GM18861 (cell line): ENCODE results near the gene BMP15.

Experiments used
- ATAC-seq: cut with Tn5 transposase; IDR thresholded peaks from one replicate; pipeline ENCODE4 v1.9.1; 2021; ENCODE audit not compliant: unreplicated experiment

BMP15 gene

DNA sequence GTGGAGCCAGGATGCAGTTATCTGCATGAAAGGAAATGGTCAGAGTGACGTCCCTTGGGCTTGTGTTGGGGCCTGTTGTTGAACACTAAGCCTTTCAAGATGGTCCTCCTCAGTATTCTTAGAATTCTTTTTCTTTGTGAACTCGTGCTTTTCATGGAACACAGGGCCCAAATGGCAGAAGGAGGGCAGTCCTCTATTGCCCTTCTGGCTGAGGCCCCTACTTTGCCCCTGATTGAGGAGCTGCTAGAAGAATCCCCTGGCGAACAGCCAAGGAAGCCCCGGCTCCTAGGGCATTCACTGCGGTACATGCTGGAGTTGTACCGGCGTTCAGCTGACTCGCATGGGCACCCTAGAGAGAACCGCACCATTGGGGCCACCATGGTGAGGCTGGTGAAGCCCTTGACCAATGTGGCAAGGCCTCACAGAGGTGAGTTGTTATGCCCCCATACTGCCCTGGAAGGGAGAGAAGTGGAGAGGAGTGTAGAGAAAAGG, at the start of gene BMP15:
TSS of gene BMP15 (plus strand) at position 51 of the 492 bp plus-strand sequence. CDS start at position 100, 49 bp downstream.
- ATAC-seq: no peak

DNA sequence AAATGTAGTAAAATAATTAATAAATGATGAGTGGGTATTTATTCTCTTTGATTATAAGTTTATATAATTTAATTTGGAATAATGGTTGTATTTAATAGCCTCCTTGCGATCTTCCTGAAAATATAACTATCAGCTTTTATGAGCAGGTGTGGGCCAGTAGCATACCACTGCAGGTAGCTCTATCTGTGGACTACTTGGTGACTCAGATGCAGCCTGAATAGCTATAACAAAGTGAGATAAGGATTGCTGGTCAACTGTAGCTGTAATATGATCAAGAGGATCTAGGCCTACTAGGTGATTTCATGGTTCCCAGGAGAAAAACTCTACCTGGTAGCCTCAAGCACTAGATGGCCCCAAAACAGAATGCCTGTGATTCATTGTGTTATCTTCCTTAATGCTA, 47.1 kb upstream of the BMP15 start:
- no peak for ATAC-seq

DNA sequence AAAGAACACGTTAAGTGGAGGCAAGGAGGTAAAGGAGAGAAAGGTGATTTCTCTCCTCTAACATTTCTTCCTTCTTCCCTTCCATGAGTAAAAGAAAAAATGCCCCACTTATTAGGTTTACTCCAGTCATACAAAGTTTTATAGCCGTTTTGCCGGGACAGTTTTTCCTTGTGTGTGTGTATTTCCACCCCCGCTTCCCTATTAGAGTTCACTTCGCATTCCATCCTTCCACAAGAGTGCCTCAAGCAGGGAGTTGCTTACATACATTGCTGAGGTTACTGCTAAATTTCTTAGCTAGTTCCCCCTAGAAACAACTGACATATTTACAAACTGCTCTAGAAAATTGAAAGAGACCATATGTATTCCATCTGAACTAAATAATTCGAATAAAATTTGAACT, 45.2 kb upstream of the BMP15 start:
- no peak for ATAC-seq

DNA sequence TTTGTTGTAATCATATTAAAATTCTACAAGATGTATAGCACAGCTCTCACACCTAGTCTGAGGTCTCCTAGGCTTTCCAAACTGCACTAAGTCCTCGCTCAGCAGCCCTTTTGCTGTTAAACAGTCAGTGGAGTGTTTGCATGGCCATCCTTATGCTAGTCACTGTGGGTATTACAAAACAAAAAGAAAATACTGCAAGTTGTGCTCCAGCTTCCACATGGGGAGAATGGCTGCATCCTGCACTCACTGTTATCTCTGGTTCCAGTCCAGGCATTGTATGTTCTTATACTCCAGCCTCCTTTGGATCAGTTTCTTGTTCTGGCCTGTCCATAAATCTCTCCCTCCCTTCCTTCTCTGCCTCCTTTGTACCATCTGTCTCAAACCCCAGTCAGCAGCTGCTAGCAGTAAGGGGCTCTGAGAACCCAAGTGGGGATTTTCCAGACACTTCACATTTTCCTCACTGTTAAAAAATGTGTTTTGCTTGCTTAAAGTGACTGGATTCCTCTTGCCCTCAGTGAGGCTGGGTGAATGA, 38.5 kb upstream of the BMP15 start:
- no peak for ATAC-seq

DNA sequence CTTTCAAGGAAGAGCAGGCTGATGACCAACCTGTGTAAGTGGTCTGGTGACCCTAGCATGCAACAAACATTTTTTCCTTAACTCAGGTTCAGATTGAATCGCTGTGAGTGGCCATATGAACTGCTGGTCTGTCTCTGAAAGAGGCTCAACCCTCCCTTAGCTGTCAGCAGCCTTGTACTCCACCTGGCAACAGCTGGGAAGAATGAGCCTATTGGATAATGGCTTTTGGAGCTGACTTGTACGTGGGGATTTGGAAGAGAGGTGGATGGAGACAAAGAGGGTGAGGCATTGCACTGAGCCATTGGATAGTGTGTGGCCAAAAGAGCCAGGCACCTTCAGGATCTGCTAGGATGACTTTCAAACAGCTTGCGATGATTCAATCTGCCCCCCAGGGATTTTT, 35.7 kb upstream of the BMP15 start:
- no peak for ATAC-seq

DNA sequence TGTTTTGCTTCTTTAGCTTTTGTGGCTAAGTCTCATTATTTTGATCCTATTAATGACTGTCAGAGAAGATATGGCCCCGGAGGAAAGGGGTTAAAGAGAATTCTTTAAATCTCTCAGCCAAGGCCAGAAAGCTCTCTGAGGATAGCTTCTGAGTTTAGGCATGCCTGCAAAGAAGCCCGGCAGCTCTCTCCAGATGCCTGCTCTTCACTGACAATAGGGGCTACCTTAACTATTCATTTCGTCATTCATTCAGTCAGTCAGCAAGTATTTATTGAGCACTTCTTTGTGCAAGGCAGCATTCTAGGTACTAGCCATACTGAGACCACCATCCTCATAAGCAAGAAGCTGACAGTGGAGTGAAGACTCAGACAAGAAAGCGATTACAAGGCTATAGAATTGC, 34.0 kb upstream of the BMP15 start:
- no peak for ATAC-seq

DNA sequence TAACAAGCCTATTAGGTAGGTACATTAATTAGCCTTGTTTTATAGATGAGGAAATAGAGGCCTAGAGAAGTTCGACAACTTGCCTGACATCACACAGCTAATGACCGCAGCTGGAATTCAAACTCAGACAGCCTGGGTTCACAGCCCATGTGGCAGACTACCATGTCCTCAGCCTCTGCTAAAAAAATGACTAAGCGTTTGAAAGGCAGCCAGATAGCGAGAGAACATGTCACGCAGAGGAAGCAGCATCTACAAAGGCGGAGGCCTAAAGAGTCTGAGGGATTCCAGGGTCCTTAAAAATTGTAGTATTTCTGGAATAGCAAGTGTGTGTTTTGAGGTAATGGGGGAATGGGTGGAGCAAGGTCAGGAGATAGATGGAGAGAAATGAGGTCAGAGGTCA, 33.2 kb upstream of the BMP15 start:
- ATAC-seq: no peak

DNA sequence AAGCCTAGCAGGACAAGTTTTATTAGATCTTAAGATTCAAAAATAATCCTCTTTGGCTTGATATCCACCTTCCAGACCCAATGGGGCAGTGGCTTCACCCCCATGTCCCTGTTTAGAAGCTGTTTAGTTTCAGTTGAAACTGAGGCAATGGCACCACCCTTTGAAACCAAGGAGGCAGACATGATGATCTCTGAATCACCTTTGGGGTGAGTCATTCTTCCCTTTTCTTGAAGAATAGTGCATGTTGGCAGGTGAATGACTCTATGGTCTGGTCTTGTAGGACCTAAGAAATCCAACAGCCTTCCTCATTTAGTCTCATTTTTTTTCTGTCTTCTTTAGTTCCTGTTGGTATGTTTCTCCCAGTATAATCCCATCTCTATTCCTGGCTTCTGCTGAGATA, 29.5 kb upstream of the BMP15 start:
- ATAC-seq: no peak

DNA sequence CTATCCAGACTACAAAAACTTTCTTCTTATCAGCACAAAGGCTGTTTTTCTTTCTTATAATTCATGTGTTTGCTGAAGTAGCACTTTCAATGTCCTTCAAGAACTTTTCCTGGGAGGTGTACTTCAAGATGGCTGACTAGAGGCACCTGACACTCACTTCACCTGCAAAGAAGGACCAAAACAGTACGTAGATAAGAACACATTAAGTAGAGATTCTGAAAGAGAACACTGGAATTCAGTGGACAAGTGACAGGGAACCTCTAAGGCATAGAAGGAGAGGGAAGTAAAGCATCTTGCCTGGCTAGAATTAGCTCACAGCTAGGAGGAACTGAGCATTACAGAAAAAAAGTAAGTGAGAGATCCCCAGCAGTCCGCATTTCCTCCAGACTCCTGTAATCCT, 21.7 kb upstream of the BMP15 start:
- no peak for ATAC-seq

DNA sequence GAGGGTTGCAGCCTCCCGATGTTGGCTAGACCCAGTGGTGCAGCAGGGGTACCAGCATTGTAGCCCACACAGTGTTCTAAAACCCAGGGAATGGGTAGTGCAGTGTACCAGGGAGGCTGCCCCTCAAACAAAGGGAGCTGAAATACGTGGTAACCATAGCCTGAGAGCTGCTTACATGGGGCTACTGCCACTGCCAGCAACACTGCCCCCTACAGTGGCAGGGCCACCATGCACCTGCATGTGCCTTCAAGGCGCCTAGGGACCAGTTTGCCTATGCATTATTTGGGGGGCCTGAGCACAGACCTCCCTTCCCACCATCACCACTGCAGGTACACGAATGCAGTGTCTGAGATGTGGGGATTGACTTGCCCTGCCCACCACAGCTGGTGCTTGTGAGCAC, 21.0 kb upstream of the BMP15 start:
- ATAC-seq: no peak

DNA sequence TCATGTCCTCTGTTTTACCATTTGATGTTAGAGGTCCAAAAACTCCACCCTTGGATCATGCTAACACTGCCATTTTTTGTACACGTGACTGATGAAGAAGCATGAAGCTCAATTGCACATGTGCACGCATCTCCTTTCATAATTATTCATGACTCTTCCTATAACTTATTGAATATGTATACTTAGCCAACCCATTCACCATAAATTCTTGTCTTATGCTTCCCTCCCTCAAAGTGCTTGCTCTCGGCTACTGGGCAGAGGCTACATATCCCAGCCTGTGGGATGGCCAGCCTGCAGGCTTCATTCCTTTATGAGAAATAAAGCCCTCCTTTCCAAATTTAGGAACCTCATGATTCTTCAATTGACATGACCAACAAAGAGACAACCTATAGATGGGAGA, 17.5 kb upstream of the BMP15 start:
- no peak for ATAC-seq

DNA sequence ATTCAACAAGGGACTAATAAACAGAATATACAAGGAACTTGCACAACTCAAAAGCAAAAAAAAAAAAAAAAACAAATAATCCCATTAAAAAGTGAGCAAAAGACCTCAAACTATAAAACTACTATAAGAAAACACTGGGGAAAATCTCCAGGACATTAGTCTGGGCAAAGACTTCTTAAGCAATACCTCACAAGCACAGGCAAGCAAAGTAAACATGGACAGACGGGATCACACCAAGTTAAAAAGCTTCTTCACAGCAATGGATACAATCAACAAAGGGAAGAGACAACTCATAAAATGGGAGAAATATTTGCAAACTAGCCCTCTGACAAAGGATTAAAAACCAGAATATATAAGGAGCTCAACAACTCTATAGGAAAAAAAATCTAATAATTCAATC, 17.1 kb upstream of the BMP15 start:
- ATAC-seq: no peak

DNA sequence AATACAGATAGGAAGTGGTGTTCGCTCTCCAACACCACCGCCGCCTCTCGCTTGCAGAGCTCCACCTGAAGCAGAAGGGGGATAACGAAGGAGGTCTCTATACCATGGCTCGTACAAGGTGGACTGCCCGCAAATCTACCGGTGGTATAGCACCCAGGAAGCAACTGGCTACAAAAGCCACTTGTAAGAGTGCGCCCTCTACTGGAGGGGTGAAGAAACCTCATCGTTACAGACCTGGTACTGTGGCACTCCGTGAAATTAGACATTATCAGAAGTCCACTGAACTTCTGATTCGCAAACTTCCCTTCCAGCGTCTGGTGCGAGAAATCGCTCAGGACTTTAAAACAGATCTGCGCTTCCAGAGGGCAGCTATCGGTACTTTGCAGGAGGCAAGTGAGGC, 5.2 kb upstream of the BMP15 start:
- no peak for ATAC-seq

DNA sequence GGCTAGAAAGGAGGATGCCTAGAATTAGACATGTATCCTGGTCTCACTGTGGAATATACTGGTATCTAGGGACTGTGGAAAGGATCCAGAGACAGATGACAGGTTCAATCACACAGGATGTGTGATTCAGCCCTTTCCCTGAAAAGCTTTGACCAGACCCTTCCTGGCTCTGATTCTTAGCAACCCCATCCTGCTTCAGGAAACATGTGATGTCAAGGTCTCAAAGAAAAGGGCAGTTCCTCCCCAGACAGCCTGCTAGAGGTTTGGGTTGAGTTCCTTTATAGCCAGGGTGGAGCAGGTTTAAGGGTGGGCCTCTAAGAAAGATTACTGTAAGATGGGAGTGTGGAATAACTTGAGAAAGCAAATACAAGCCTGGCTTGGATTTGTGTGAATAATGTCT, 3.0 kb downstream of the BMP15 start:
- ATAC-seq: no peak

DNA sequence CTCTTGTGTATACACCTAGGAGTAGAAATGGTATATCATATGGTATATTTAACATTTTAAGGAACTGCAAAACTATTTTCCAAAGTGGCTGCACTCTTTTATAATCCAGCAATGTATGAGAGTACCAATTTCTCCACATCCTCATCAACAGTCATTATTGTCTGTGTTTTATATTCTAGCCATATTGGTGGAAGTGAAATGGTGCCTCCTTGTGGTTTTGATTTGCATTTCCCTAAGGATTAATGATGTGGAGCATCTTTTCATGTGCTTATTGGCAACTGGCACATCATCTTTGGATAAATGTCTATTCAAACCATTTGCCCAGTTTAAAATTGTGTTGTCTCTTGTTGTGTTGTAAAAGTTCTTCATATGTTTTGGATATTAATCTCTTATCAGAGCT, 9.6 kb downstream of the BMP15 start:
- no peak for ATAC-seq

DNA sequence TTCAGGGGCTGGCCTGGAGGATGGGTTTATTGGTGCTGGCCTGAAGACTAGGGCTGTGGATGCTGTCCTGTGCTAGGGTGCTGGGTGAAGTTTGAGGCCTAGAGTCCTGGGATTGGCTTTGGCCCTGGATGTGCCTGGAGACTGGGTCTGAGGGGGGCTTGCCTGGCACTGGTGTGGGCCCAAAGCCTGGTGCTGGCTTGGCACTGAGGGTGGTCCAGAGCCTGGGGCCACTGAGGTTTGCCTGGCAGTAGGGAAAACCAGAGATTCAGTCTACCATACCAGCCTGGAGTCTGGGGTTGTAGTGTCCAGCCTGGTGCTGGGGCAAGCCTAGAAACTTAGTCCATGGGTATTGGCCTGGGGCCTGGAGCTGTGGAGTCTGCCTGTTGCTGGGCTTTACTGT, 16.6 kb downstream of the BMP15 start:
- no peak for ATAC-seq

DNA sequence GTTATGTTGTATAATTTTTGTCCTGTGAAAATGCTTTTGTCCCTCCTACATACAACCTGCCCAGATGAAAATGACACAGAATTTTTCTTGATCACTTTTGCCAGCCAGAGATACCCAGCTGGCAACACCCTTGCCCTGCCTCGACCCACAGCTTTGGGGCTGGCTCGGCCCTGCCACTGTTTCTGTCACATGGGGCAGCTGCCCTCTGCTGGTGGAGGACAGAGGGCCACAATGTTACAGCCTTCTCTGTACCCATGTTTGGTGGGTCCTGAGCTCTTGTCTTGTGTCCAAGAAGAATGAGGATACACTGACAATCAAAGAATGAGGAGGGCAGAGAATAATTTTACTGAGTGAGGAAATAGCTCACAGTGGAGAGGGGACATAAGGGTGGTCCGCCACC, 31.1 kb downstream of the BMP15 start:
- no peak for ATAC-seq

DNA sequence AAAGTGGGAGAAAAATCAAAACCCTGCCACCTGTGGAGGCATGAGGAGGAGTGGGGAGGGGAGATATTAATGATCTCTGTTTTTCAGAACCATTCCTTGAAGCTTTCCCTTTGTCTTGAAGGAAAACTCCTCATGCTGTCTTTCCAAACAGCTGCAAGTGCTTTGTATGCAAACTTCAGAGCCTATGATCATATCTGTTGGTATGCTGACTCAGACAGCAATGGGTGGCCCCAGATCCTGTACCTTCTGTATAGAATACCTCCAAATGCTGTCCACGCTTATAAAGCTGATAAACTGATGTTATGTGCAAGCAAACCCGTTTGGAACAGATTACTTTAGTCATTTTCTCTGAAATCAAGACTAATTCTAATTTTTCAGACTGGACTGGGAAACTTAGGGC, 31.9 kb downstream of the BMP15 start:
- no peak for ATAC-seq

DNA sequence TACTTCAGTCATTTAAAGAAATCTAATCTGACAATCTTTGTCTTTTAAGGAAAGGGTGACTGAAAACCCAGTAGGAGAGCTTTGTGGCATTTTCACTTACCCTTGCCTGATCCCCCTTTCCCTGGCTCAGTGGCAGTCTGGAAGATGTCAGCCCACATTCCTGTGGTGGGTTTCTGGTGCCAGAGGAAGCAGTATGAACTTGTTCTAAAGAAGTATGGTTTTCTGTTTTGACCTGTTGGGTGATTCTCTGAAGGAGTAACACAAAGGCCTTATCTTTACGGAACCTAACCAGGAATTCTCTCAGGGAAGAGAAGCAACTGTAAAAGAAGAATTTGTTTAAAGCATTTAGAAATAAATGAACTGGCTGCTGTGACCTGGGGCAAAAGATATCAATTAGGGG, 41.9 kb downstream of the BMP15 start:
- no peak for ATAC-seq

DNA sequence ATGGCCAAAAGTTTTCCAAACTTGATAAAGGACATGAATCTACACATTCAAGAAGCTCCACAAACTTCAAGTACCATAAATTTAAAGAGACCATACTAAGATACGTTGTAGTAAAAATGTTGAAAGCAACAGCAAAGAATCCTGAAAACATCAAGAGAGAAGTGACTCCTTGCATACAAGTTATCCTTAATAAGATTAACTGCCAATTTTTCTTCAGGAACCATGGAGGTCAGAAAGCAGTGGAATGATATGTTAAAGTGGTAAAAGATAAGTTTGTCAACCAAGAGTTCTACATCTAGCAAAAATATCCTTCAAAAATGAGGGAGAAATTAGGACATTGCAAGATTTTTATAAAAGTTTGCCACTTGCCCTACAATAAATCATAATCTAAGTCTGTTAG, 43.3 kb downstream of the BMP15 start:
- ATAC-seq: no peak

DNA sequence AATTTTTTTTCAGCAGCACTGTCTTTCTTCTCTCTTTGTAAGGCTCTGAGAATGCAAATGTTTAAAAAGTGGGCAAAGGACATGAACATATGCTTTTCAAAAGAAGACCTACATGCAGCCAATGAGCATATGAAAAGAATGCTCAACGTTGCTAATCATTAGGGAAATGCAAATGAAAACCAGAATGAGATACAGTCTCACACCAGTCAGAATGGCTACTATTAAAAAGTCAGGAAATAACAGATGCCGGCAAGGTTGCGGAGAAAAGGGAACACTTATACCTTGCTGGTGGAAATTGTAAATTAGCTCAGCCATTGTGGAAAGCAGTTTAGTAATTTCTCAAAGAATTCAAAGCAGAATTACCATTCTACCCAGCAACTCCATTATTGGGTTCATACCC, 51.6 kb downstream of the BMP15 start:
- no peak for ATAC-seq

DNA sequence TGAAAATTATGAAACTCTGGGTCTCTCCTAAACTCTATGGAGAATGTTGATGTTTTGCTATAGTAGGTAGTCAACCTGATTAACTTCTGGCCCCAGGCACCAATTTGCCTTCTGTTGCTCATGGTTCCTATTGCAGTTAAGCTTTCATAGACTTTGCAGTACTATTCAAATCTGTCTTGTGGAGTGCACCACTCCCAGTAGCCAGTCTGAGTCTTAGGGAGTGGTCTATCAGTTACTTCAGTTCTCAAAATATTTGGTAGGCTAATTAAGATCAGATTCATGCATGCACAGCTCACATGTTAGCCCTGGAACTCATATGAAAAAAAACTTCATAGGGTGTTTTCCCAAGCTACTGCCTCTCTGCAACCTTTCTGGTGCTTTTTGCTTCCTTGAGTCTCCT, 53.3 kb downstream of the BMP15 start:
- ATAC-seq: no peak
